Measurements from ENCODE around the gene ZNF316. TPM values are rescaled to one million over a fixed set of nuclear protein-coding genes. Genes with fewer than 3 reads are reported as not detected.

Gene ZNF316
- total RNA-seq, 6 experiments from 2014 or later: 9.5 to 25.1 (median 15.2) TPM

DNA sequence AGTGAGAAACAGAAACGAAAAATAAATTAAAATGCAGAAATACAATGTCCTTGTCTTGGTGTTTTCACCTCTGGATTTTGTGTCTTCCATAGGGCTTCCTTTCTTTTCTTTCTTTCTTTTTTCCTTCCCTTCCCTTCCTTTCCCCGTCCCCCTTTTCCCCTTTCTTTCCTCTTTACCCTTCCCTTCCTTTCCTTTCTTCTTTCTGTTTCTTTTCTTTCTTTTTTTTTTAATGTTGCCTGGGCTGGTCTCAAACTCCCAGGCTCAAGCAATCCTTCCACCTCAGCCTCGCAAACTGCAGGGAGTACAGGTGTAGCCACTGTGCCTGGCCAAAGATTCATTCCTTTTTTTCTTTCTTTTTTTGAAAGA is 12.9 kb upstream of the ZNF316 start:
- Histone ChIP-seq H3K27ac (no peak overlapping the region), H3K36me3 (no peaks in the 10 kb centered on the region), H3K9me3 (no peaks in the 10 kb centered on the region), H3K4me3 (no peak overlapping the region), H3K27me3 (no peaks in the 10 kb centered on the region), H3K4me1 (no peaks in the 10 kb centered on the region)
- no peak for DNase-seq
- 57% methylated on average over 3 of the region's 3 CpGs for WGBS (ENCODE audit: insufficient coverage, low coverage, low lambda C conversion rate, missing lambda C conversion rate)
- no peak for ATAC-seq
- TF ChIP-seq, protein P1, sequence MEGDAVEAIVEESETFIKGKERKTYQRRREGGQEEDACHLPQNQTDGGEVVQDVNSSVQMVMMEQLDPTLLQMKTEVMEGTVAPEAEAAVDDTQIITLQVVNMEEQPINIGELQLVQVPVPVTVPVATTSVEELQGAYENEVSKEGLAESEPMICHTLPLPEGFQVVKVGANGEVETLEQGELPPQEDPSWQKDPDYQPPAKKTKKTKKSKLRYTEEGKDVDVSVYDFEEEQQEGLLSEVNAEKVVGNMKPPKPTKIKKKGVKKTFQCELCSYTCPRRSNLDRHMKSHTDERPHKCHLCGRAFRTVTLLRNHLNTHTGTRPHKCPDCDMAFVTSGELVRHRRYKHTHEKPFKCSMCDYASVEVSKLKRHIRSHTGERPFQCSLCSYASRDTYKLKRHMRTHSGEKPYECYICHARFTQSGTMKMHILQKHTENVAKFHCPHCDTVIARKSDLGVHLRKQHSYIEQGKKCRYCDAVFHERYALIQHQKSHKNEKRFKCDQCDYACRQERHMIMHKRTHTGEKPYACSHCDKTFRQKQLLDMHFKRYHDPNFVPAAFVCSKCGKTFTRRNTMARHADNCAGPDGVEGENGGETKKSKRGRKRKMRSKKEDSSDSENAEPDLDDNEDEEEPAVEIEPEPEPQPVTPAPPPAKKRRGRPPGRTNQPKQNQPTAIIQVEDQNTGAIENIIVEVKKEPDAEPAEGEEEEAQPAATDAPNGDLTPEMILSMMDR (IDR thresholded peaks at IDR 0.05): no peak
- no peak for TF ChIP-seq POLR2A (IDR thresholded peaks at IDR 0.05)
- intact Hi-C loops (cut with DNase I): no loop called here

DNA sequence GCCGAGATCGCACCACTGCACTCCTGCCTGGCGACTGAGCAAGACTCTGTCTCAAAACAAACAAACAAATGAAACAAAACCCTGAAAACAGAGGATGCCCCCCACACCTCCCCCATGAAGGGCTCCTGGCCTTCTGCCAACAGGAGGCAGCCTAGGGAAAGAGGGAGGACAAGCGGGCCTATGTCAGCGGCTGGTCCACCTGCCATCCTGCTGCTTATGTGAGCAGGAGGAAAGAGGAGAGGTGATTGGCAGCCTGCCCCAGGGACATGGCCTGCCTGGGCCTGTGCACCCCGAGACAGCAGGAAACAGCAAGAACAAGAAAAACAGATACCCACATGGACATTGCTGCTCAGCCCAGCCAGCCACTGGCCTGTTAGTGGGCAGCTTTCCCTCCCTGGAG is 9.1 kb upstream of the ZNF316 start:
- TF ChIP-seq POLR2A (IDR thresholded peaks at IDR 0.05): no peak
- TF ChIP-seq, protein P1 (IDR thresholded peaks at IDR 0.05): no peak
- intact Hi-C loops (cut with DNase I): no loop called here
- 96% methylated on average over 3 of the region's 6 CpGs for WGBS (ENCODE audit: insufficient coverage, low coverage, low lambda C conversion rate, missing lambda C conversion rate)
- H3K9me3 ChIP-seq: no peaks in the 10 kb centered on the region
- H3K27ac ChIP-seq: no peak overlapping the region
- DNase-seq: no peak
- ATAC-seq: no peak
- no peaks in the 10 kb centered on the region for H3K4me1 ChIP-seq
- H3K27me3 ChIP-seq: no peaks in the 10 kb centered on the region
- H3K36me3 ChIP-seq: no peaks in the 10 kb centered on the region
- no peak overlapping the region for H3K4me3 ChIP-seq

DNA sequence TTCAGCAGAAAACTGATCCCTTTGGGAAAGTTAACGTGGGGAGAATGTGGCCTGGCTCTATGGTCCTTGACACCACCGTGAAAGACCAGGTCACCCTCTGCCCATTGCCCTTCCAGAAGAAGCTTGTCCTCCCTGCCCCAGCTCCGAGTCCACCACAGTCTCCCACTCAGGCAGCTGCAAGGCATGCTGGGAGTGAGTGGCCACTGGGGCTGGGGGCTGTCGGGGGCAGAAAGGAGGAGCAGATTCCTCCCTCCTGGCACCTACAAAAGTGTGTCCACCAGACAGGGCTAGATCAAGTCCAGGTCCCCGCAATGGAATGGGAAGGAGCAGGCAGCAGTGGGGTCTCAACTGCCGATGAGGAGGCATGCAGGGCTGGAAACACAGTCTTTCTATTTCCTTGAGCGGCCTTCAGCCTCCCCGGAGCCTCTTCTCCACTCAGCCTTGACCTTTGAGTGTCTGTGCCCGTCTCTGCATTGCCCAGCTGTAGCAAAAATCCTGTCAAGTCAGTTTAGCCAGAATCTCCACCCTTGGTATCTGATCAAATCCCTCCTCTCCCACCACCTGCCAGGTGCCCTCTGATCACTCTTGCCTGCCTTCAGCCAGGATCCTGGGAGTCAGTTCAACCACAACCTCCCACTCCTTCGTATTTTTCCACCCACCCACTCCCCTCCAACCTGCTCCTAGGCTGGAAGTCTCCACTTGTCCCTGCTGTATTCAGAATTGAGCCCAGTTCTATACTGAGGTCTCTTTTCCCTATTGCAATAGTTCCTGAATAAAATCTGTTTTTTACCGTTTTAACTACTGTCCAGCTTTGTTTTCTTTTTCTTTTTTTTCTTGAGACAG is 6.9 kb upstream of the ZNF316 start:
- no peak for ATAC-seq
- intact Hi-C loops (cut with DNase I): no loop called here
- Histone ChIP-seq H3K36me3 (no peaks in the 10 kb centered on the region), H3K27me3 (no peaks in the 10 kb centered on the region), H3K4me1 (no peaks in the 10 kb centered on the region), H3K9me3 (no peaks in the 10 kb centered on the region), H3K27ac (no peak overlapping the region), H3K4me3 (no peak overlapping the region)
- DNase-seq: no peak
- 48% methylated on average over 8 of the region's 11 CpGs for WGBS (ENCODE audit: insufficient coverage, low coverage, low lambda C conversion rate, missing lambda C conversion rate)
- TF ChIP-seq, protein P1 (IDR thresholded peaks at IDR 0.05): no peak
- no peak for TF ChIP-seq POLR2A (IDR thresholded peaks at IDR 0.05)

DNA sequence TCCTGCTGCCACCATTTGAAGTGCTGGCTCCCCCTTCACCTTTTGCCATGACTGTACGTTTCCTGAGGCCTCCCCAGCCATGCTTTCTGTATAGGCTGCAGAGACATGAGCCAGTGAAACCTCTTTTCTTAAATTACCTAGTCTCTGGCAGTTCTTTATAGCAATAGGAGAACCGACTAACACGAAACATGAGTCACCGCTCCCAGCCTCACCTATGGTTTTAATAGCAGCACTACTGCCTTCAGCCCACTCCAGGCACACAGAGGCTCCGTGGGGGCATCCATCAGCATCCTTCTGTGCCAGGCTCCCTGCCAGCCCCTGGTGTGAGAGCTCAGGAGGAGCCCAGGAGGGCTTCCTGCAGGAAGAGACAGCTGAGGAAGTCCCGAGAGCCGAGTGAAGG is 5.5 kb upstream of the ZNF316 start:
- no peaks in the 10 kb centered on the region for H3K36me3 ChIP-seq
- no peak for DNase-seq
- H3K27ac ChIP-seq: no peak overlapping the region
- WGBS (ENCODE audit: insufficient coverage, low coverage, low lambda C conversion rate, missing lambda C conversion rate): 73% methylated on average over 5 of the region's 7 CpGs
- TF ChIP-seq POLR2A (IDR thresholded peaks at IDR 0.05): no peak
- TF ChIP-seq, protein P1 (IDR thresholded peaks at IDR 0.05): no peak
- ATAC-seq: no peak
- intact Hi-C loops (cut with DNase I): no loop called here
- no peak overlapping the region for H3K4me3 ChIP-seq
- no peaks in the 10 kb centered on the region for H3K27me3 ChIP-seq
- no peaks in the 10 kb centered on the region for H3K9me3 ChIP-seq
- peaks cover 0 to 5% (median 0%) of the 10 kb centered on the region in 4 donors for H3K4me1 ChIP-seq
